GM12872 (cell line): ENCODE data around the gene SERBP1.

Experiments
- CTCF ChIP-seq: IDR thresholded peaks from 3 replicates; pipeline ENCODE4 v1.5.1; 2011; ENCODE audit warnings: low read depth, mild to moderate bottlenecking, low read length, moderate library complexity; ENCODE audit not compliant: insufficient read depth

Gene SERBP1

DNA sequence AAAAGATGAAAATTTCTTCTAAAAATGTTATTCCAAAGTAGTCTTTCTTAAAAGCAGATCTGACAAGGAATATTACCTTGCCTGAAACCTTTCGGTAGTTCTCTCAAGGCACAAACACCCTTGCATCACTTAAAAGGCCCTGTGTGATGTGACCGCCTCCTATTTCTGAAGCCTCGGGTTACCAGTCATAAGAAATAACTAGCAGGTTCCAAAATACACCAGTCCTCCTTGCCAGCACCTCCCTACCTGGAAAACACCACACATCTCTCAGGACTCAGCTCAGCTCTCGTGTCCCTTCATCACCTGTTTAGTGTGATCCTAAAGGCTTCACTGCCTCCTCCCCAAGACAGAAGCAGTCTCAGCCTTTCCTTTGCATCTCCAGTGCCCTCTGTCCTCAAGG is 35.7 kb downstream of the SERBP1 start:
- TF ChIP-seq CTCF = no peak

GRCh38 chr1:67393737-67394136 is 36.5 kb downstream of the SERBP1 start:
- no peak for TF ChIP-seq CTCF

- TF ChIP-seq CTCF = no peak
Measured at GRCh38 chr1:67393240-67393639, 37.0 kb downstream of the SERBP1 start.

DNA sequence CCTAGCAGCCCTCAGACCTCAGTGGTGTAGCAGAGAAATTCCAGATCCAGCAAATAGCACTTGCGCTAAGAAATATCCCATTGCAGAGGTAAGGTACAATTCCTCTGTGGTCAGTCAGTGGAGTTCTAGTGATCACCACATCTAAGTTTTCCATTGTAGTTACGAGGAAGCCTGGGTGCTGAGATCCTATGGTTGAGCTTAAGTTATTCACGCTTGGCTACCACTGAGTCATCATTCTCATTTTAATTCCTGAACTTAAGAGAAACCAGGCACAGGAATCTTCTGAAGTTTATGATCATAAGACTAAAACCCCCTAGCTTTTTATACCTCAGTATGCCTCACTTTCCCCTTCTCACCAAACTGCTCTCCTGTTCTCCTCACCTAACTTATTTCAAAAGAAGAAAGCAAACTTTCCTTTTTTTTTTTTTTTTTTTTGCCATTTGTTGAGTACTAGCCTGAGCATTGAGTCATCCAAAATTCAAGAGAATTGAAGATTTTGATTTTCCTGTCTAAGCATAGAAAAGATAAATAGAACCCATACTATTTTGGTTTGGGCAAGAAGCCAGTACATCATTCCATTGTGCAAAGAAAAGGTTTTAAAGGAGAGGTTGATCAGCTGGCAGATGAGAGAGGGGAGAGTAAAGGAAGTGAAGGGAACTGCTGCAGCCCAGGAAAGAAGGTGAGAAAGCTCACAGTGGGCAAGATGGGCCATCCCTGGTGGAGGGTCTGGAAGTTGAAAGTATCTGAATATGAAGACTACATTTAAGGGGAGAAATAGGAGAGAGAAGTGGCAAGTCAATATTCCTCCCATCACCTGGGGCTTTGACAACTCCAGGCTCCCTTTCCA is 39.9 kb downstream of the SERBP1 start:
- no peak for TF ChIP-seq CTCF

- no peak for TF ChIP-seq CTCF
Measured at GRCh38 chr1:67383999-67384638, 46.1 kb downstream of the SERBP1 start.

- no peak for TF ChIP-seq CTCF
Measured at GRCh38 chr1:67382292-67382691, 47.9 kb downstream of the SERBP1 start.

GRCh38 chr1:67381154-67381553 is 49.0 kb downstream of the SERBP1 start:
- TF ChIP-seq CTCF = no peak
